Measurements from ENCODE around the gene KLK2.
"Not testable (repeated sequence)": the region's sequence is repeated elsewhere in the genome, so short reads cannot be mapped to it uniquely, and the experiment has no call there.

KLK2 gene

DNA sequence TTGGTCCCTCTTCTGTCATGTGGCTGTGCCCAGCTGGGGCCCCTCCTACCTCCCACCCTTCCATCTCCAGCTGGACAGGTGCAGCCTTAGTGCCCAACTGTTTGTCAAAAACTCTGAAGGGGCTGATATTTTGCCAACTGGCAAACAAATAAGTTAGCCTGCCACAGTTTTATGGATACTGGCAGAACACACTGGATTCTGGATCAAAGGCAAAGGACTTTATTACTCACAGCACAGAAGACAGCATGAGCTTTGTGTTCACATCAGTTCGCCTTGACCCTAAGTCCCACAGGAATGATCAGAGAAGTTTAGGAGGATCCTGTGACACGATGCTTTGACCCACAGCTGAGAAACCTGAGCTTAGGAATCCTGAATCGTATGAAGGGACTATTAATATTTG lies 16.4 kb downstream of the KLK2 start:
- in situ Hi-C loops (cut with HindIII; ENCODE audit: low sequenced_read_pairs): no loop called here
- TF ChIP-seq, protein P1, sequence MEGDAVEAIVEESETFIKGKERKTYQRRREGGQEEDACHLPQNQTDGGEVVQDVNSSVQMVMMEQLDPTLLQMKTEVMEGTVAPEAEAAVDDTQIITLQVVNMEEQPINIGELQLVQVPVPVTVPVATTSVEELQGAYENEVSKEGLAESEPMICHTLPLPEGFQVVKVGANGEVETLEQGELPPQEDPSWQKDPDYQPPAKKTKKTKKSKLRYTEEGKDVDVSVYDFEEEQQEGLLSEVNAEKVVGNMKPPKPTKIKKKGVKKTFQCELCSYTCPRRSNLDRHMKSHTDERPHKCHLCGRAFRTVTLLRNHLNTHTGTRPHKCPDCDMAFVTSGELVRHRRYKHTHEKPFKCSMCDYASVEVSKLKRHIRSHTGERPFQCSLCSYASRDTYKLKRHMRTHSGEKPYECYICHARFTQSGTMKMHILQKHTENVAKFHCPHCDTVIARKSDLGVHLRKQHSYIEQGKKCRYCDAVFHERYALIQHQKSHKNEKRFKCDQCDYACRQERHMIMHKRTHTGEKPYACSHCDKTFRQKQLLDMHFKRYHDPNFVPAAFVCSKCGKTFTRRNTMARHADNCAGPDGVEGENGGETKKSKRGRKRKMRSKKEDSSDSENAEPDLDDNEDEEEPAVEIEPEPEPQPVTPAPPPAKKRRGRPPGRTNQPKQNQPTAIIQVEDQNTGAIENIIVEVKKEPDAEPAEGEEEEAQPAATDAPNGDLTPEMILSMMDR (IDR thresholded peaks at IDR 0.05; ENCODE audit: low read depth, low read length): no peak
- no peak for DNase-seq (ENCODE audit: low read depth, low spot score)

DNA sequence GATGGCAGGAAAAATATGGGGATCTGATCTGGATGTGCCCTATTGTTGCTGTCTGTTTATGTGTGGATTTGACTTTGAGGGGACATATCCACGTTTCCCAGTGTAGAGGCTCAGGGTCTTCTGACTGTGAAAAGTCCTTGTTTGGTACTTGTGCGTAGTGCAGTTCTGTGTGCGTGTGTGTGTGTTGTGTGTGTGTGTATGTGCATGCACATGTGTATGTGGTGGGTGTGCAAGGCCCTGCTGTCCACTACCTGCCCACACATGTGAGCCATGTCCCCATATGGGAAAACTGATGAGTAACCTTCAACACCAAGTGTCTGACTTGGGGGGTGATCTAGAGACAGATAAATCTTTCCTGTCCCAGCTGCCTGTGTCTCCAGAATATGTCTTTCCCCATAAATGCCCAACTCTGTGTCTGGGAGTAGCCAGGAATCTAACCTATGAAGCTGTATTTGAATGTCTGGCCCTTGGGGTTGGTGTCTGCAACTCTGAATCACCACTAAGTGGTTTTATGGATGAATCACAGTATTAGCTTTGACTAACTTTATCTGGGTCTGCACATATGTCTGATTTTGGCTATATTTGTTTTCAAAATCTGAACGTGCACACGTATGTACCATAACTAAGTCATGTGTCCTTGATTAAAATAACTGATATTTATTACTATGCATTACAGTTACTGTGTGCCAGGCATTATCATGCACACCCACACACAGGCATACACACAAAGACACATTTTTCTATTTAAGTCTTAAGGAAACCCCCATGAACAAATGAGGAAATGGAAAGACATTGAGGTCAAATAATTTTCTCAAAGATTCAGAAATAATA lies 17.4 kb downstream of the KLK2 start:
- in situ Hi-C loops (cut with HindIII; ENCODE audit: low sequenced_read_pairs): no loop called here
- DNase-seq (ENCODE audit: low read depth, low spot score): no peak
- H3K4me3 ChIP-seq (ENCODE audit: low read depth, low read length): no peak overlapping the region
- TF ChIP-seq, protein P1 (IDR thresholded peaks at IDR 0.05; ENCODE audit: low read depth, low read length): no peak

More for the DNA sequence above, 16.4 kb downstream of the KLK2 start:
- no peak overlapping the region for H3K4me3 ChIP-seq (ENCODE audit: low read depth, low read length)

DNA sequence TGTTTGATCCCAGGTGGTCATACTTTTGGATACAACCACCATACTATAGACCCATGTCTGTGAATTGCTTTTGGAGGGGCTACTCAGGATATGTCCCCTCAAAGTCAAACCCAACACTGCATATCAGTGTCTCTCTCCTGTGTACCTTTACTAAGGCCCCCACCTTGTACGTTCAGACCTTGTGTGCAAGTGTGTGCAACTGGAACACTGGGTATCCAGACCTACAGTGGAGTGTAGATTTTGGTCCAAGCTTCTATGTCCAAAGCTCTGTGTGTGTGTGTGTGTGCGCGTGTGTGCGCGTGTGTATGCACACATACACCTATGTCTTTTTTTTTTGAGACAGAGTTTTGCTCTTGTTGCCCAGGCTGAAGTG lies 18.0 kb downstream of the KLK2 start:
- TF ChIP-seq, protein P1 (IDR thresholded peaks at IDR 0.05; ENCODE audit: low read depth, low read length): no peak
- in situ Hi-C loops (cut with HindIII; ENCODE audit: low sequenced_read_pairs): no loop called here
- no peak for DNase-seq (ENCODE audit: low read depth, low spot score)

DNA sequence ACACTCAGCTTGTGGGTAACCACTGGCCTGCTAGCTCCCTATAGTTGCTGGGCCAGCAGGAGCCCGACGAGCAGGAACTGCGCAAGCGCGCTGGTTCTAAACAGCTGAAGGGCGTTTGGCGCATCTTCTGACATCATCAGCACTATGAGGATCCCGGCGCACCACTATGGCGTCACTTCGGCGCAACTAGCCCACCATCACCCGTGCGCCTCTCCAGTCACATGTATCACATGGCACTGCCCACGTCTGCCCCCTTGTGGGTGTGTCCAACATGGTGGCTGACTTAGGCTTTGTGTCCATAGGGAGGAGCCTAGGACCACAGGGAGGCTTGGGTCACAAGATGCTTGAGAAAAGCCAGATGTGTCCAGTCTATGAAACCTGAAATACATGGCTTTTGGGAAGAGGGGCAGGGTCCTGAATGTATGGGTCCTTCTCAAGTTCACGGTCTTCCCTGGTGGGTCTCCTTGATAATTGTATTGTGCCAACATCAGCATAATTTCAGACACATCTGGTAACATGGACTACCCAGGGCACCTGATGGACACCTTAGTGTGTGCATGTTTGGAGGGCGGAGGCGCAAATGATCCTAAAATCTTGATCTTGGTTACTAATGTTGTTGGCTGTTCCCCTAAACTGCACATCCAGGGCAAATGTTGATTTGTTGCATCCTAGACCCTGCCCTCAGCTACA lies 20.0 kb downstream of the KLK2 start:
- in situ Hi-C loops (cut with HindIII; ENCODE audit: low sequenced_read_pairs): no loop called here
- TF ChIP-seq, protein P1 (IDR thresholded peaks at IDR 0.05; ENCODE audit: low read depth, low read length): no peak
- H3K4me3 ChIP-seq (ENCODE audit: low read depth, low read length): no peak overlapping the region
- DNase-seq (ENCODE audit: low read depth, low spot score): no peak

More for the DNA sequence above, 18.0 kb downstream of the KLK2 start:
- no peak overlapping the region for H3K4me3 ChIP-seq (ENCODE audit: low read depth, low read length)

DNA sequence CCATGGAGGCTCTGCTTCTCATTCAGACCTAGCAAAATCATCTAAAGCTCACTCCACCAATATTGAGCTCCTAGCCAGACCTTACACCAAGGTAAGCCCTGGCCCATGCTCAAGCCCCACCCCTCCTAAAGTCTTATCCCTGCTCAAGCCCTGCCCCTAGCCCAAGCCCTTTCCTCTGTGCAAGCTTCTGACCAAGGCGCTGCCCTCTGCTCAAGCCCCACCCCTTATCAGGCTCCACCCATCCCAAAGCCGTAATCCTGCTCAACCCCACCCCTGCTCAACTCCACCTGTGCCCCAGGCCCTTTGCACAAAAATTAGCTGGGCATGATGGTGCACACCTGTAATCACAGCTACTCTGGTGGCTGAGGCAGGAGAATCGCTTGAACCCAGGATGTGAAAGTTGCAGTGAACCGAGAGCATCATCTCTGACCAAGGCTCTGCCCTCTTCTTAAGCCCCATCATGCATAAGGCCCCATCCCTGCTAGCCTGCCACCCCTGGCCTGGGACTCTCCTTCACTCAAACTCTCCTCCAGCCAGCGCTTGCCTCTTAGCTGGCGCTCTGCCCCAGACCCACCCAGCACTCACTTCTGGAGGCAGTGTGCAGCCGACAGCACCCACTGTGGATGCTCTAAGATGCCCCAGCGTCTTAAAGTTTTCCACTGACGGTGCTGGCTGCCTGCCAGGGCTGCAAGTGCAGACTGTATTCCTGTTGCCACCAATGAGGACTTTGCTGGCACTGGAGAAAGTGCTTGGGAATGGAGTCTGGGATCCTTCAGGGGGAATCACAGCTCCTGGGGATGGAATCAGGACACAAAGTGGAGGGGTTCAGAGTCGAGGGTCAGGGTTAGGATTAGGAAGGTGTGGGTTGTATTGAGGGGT lies 21.5 kb downstream of the KLK2 start:
- in situ Hi-C loops (cut with HindIII; ENCODE audit: low sequenced_read_pairs): no loop called here
- H3K4me3 ChIP-seq (ENCODE audit: low read depth, low read length): no peak overlapping the region
- no peak for DNase-seq (ENCODE audit: low read depth, low spot score)
- TF ChIP-seq, protein P1 (IDR thresholded peaks at IDR 0.05; ENCODE audit: low read depth, low read length): no peak

DNA sequence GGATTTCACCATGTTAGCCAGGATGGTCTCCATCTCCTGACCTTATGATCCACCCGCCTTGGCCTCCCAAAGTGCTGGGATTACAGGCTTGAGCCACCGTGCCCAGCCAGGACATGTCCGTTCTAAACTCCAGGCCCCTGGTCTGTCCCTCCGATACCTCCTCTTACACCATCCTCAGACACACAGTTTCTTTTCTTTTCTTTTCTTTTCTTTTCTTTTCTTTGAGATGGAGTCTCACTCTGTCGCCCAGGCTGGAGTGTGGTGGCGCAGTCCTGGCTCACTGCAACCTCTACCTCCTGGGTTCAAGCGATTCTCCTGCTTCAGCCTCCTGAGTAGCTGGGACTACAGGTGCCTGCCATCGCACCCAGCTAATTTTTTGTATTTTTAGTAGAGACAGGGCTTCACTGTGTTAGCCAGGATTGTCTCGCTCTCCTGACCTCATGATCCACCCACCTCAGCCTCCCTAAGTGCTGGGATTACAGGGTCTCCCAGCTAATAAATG lies 22.9 kb downstream of the KLK2 start:
- H3K4me3 ChIP-seq (ENCODE audit: low read depth, low read length); in situ Hi-C loops (cut with HindIII; ENCODE audit: low sequenced_read_pairs); DNase-seq (ENCODE audit: low read depth, low spot score): not testable (repeated sequence)

All from astrocyte of the spinal cord (primary cell).